ENCODE results near the gene PRSS50.
"Not testable (repeated sequence)": the region's sequence is repeated elsewhere in the genome, so short reads cannot be mapped to it uniquely, and the experiment has no call there.

GRCh38 chr3:46704346-46704745, 13.3 kb downstream of the PRSS50 start:
- TF ChIP-seq, protein P1, sequence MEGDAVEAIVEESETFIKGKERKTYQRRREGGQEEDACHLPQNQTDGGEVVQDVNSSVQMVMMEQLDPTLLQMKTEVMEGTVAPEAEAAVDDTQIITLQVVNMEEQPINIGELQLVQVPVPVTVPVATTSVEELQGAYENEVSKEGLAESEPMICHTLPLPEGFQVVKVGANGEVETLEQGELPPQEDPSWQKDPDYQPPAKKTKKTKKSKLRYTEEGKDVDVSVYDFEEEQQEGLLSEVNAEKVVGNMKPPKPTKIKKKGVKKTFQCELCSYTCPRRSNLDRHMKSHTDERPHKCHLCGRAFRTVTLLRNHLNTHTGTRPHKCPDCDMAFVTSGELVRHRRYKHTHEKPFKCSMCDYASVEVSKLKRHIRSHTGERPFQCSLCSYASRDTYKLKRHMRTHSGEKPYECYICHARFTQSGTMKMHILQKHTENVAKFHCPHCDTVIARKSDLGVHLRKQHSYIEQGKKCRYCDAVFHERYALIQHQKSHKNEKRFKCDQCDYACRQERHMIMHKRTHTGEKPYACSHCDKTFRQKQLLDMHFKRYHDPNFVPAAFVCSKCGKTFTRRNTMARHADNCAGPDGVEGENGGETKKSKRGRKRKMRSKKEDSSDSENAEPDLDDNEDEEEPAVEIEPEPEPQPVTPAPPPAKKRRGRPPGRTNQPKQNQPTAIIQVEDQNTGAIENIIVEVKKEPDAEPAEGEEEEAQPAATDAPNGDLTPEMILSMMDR (IDR thresholded peaks at IDR 0.05 in 4 of 5, conservative IDR thresholded peaks at IDR 0.05 in 1 of 5): not testable (repeated sequence)
- TF ChIP-seq POLR2A (IDR thresholded peaks at IDR 0.05): not testable (repeated sequence)

Measured in gastrocnemius medialis (tissue), 4 donors.